GM12865 (cell line): ENCODE results near the gene FOXD3.
A peak's percentile ranks its signal among the peaks of the same experiment; 100 is the strongest.

Experiments
- DNase-seq: peaks from one replicate; pipeline ENCODE4 v3.0.0; 2010; ENCODE audit warnings: low read depth
- H3K4me3 ChIP-seq: 2 replicates; pipeline ENCODE4 v1.5.1; 2011; ENCODE audit warnings: mild to moderate bottlenecking, low read depth, low read length, control low read depth
- TF ChIP-seq, protein P1 (sequence below): IDR thresholded peaks from 2 replicates; pipeline ENCODE4 v1.5.1; 2011; ENCODE audit warnings: low read length, control low read depth, low read depth, inconsistent platforms; ENCODE audit not compliant: insufficient read depth; ENCODE audit errors: missing control alignments

Gene FOXD3

DNA sequence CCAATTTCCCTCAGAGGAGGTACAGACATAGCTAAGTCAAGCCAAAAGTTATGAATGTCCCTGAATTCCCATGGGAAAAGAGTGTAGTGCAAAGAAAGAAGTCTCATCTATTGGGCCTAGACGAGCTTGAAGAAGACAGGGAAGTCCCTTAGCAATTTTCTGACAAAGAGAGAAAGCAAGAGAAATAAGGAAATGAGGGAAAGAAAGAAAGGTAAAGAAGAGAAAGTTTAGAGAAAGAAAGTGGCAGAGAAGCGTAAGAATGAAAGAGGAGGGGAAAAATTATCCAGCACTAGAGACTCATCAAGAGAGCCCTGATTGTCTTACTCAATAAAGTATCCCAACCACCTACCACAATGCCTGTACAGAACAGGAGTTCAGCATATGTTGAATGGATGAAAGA, 40.6 kb upstream of the FOXD3 start:
- TF ChIP-seq, protein P1, sequence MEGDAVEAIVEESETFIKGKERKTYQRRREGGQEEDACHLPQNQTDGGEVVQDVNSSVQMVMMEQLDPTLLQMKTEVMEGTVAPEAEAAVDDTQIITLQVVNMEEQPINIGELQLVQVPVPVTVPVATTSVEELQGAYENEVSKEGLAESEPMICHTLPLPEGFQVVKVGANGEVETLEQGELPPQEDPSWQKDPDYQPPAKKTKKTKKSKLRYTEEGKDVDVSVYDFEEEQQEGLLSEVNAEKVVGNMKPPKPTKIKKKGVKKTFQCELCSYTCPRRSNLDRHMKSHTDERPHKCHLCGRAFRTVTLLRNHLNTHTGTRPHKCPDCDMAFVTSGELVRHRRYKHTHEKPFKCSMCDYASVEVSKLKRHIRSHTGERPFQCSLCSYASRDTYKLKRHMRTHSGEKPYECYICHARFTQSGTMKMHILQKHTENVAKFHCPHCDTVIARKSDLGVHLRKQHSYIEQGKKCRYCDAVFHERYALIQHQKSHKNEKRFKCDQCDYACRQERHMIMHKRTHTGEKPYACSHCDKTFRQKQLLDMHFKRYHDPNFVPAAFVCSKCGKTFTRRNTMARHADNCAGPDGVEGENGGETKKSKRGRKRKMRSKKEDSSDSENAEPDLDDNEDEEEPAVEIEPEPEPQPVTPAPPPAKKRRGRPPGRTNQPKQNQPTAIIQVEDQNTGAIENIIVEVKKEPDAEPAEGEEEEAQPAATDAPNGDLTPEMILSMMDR = no peak
- no peak for DNase-seq
- no peak overlapping the region for H3K4me3 ChIP-seq

DNA sequence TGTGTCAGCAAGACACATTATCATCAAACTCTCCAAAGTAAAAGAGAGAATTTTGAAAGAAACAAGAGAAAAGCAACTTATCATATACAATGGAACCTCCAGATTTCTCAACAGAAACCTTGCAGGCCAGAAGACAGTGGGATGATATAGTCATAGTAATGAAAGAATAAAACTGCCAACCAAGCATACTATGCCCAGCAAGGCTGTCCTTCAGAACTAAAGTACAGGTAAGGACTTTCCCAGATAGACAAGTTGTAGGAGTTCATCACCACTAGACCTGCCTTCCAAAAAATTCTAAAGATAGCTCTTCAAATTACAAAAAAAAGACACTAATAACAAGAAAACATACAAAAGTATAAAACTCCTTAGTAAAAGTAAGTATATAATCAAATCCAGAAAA, 33.2 kb upstream of the FOXD3 start:
- TF ChIP-seq, protein P1 = no peak
- no peak overlapping the region for H3K4me3 ChIP-seq
- DNase-seq = no peak

DNA sequence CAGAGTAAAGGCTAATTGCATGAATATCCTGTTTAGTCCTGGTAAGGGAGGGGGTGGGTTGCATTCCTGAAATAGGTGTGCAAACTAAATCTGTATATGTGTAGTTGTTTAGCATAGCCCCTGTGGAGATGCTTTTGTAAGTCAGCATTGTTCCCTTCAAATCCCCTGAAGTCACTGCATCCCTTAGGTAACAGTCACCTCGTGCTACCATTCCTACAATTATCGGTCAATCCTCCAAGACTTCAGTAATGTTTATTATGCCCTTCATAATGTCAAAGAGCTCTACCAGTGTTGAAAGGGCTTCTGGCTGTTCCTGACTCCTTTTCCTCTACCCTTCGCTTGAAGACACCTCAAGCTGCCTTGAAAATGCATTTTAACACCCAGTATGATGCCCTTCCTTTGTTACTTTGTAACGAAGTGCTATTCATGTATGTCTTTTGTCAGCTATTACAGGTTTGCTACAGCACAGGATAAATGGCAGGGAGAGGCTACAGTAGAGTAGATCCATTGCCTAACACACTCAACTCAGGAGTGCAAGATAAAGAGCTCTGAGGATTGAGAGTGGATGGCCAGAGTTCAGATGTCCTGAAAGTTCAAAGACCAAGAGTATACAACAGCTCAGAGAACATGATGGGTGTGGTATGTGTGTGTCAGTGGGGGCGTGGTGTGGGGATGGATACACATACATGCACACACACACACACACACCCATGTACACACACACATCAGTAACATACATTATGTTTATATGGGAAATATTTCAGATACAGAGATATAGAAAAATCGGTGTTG, 27.4 kb upstream of the FOXD3 start:
- H3K4me3 ChIP-seq = no peak overlapping the region
- no peak for DNase-seq
- TF ChIP-seq, protein P1 = no peak

DNA sequence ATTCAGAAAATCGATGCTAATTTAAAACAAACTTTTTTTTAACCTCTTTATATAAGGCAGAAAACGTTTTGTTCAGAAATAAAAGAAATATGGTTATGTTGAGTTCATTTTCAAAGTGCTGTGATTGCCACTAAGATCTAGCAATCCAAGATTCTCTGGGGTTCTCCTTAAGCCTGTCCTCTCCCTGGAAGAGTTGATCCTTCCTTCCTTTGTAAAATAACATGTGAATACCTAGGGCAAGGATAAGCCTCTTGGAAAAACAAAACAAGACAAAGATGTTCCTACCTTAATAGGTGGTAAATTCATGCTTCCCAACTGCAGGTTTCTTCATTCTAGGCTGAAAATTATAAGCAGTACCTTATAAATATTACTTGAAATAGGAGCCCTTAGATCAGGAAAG, 18.0 kb upstream of the FOXD3 start:
- TF ChIP-seq, protein P1 = no peak
- no peak overlapping the region for H3K4me3 ChIP-seq
- no peak for DNase-seq

DNA sequence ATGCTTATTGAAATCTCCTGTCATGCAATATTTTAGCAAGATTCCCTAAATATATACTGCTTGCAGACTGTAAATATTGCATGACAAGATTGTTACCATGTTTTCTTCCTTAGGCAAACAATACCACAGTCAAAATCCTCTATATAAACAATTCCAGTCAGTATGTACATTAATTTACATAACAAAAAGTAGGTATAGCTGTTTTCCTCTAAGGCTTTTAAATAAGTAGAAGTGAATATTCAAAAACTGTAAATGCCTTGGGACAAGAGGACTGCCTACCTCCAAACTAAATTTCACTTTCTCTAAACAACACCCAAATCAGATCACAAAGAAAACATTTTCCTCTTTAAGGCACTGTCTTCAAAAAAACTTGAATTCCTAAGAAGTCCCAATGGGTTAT, 17.3 kb upstream of the FOXD3 start:
- no peak overlapping the region for H3K4me3 ChIP-seq
- DNase-seq = no peak
- TF ChIP-seq, protein P1 = no peak

DNA sequence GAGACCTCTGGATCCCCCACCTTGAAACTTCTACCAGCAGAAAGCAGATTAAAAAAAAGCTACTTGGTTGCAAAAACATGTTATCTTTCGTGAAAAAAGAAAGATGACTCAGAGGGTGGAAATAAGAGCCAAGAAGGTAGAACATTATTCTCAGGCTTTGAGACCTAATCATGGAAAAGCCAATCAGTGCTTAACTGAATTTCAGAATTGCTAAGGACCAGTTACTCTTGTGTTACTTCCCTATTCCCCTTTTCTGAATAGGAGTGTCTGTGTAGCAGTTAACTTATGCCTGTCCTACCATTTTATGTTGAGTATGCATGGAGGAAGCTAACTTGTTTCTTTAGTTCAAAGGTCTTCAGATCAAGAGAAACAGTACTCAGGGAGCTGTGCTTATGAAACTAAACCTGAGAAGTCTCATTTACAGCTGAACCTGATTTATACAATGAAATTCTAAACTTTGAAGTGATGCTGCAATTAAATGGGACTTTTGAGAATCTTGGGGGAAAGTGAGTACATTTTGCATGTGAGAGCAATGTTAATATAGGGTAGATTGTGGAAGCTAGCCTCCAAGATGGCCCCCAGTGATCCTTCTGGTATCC, 15.1 kb upstream of the FOXD3 start:
- DNase-seq = no peak
- TF ChIP-seq, protein P1 = no peak
- H3K4me3 ChIP-seq = no peak overlapping the region

DNA sequence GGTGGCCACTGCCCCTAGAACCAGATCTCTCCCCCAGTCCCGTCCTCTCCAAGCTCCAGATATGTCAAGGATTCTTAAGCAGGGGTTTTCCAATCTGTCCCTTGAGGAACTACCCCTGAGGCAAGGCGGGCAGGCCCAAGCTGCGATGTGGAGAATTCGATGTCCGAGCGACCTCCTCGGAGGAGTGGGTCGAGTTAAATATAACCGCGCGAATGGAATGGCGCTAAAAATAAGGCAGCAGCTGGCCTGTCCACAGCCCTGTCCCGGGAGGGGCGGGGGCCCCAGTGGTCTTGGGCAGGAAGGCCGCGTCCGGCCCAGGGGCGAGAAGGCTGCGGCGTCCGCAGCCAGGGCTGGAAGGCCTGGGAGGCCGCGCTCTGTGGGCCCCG, 5.8 kb upstream of the FOXD3 start:
- peak overlapping the region; percentile 64; the same call in 1 of the 2 replicates for H3K4me3 ChIP-seq
- TF ChIP-seq, protein P1 = no peak
- DNase-seq = no peak
